HG03378 (cell line): ENCODE data around the gene SKA1.
"Not testable (repeated sequence)": the region's sequence is repeated elsewhere in the genome, so short reads cannot be mapped to it uniquely, and the experiment has no call there.

ENCODE experiments used
- ATAC-seq: cut with Tn5 transposase; IDR thresholded peaks from one replicate; pipeline ENCODE4 v1.9.1; 2021; ENCODE audit warnings: mild to moderate bottlenecking, moderate library complexity; ENCODE audit not compliant: unreplicated experiment

The SKA1 gene

DNA sequence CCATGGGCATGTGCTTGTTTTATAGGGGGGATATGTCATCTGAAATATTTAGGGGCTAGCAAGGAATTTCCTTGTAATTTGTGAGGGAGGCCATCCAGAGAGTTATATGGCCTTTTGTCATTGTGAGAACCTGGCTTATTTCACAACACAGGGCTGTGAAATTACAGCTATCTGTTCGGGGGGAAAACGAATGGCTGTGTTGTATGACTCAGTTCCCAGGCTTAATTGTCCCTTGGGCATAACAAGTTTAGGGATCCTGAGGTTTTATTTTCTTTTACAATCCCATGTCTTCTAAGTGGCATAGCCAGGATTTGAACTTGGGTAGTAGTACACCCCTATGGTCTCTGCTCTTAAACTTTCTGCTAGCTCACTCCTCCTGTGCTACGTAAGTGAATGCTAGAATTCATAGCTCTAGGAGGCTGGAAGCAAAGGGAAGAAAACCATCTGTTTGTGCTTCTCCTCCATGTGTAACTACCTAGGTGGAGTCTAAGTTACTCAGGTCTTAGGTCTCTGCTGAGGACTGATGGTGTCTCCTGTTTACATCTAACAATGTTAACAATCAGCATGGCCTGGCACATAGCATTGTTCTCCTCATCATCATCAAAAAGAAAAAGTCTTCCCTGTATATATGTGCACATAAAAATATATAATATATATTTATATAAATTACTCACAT is 53.8 kb downstream of the SKA1 start:
- ATAC-seq: no peak

DNA sequence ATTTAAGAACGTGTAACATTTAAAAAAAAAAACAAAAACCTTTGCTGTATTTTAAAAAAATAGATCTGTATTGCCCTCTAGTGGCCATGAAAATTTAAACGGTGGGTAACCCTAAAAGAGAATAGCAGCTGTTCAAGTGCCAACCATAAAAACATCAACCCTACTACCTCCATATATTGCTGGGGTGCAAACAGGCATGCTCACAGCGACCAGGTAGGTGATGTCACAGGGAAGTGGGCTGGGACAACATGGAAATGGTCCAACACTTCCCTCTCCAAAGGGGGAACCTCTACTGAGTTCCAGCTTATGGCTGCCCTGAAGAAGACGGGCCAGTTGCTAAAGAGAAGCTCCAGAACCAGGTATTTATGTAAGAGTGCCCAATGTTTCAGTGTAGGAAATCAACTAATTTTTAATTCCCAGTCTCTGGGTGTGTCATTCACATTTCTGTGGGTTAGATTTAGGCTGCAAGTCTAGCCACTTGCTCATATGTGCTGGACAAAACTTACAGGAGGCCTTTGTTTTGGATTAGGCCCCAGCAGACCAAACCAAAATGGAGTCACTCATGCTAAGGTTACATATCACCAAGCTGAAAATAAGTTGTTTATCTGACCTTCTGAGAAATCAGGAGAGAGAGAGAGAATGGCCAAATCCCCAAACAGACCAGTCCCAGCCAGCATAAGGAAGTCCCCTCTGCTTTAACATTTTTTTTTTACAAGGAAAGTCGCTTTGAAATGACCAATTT is 54.5 kb downstream of the SKA1 start:
- ATAC-seq: no peak

DNA sequence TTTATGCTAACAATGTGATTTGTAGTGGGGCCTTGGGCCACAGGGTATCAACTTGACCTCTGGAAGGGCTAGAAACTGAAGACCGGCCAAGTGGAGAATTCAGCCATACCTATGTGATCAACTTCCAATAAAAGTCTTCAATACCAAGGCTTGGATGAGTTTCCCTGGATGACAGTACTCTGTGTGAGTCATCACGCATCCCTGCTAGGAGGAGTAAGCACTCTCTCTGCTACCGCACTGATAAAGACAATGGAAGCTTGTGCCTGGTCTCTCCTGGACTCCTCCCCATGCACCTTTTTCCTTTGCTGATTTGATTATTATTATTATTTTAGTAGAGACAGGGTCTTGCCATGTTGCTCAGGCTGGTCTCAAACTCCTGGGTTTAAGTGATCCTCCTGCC is 58.1 kb downstream of the SKA1 start:
- no peak for ATAC-seq

DNA sequence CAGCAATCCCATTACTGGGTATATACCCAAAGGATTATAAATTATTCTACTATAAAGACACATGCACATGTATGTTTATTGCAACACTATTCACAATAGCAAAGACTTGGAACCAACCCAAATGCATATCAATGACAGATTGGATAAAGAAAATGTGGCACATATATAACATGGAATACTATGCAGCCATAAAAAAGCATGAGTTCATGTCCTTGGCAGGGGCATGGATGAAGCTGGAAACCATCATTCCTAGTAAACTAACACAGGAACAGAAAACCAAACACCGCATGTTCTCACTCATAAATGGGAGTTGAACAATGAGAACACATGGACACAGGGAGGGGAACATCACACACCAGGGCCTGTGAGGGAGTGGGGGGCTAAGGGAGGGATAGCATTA is 61.9 kb downstream of the SKA1 start:
- not testable (repeated sequence) for ATAC-seq

DNA sequence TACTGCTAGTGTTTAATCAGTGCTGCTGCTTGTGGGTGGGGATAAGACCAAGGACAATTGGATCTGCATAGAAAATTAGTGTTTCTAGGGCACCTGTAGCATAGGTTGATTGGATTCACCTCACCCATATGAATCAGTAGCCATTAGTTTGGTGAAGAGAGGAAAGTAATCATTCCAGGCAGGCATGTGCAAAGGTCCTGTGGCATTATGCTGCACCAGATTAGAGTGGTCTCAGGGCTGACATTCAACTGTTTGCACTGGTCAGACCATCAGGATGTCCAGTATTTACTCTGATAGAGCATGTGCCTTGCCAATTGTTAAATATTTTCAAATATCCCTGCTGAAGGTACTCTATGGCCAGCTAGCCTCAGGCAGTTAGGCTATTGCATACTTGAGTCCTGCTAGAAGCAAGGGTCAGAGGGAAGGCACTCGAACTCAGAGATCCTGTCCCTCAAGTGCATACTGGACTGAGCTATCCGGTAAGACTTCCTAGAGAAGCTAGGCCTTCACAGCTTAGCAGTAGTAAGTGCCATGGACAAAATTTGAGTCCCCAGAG is 64.7 kb downstream of the SKA1 start:
- no peak for ATAC-seq

DNA sequence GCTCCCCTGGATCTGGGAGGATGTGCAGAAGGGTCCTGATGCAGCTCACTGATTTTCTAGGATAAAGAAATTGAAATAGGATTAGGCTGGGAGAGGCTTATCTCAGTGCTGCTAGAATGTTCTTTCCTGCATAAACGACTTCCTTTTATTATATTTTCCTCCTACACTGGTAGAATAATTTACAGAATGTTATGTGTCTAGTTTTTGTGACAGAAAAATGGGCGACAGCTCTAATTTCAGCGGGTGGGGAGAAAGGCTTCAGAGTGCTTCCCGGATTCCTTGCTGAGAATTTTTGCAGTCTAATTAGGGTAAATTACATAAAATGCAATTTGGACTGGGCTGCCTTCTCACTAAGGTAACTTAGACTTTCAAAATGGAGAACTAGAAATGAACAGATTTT is 66.2 kb downstream of the SKA1 start:
- no peak for ATAC-seq

GRCh38 chr18:50441501-50441900 is 66.7 kb downstream of the SKA1 start:
- no peak for ATAC-seq
